Left lung (tissue), 10 donors: Measurements from ENCODE around the gene MRPL14. TPM values are rescaled to one million over a fixed set of nuclear protein-coding genes. Genes with fewer than 3 reads are reported as not detected.

Source experiments
- ATAC-seq: fragments of 200-7000 bp; cut with Tn5 transposase; one replicate; pipeline ENCODE4 v1.9.1; 2020; ENCODE audit warnings: moderate library complexity
- DNase-seq, 4 donors: peaks; one replicate each; pipeline ENCODE4 v3.0.0-alpha.2; 2013 to 2020
- H3K27ac ChIP-seq, 2 donors: fragments of 200-600 bp; sonication (generic) in 1 of 2; one replicate each; pipeline versions ENCODE4 v1.5.0 to v1.8.0; 2020 to 2021
- H3K27me3 ChIP-seq, 2 donors: fragments of 200-600 bp; sonication (generic) in 1 of 2; one replicate each; pipeline versions ENCODE4 v1.5.0 to v1.8.0; 2020 to 2021
- H3K36me3 ChIP-seq, 2 donors: fragments of 200-600 bp; sonication (generic) in 1 of 2; one replicate each; pipeline versions ENCODE4 v1.5.0 to v1.8.0; 2020 to 2021
- H3K4me1 ChIP-seq, 2 donors: fragments of 200-600 bp; one replicate each; pipeline ENCODE4 v1.8.0; 2021
- H3K4me3 ChIP-seq, 2 donors: fragments of 200-600 bp; sonication (generic) in 1 of 2; one replicate each; pipeline versions ENCODE4 v1.5.0 to v1.8.0; 2020 to 2021; ENCODE audit warnings: mild to moderate bottlenecking in 1 of 2
- H3K9me3 ChIP-seq, 2 donors: fragments of 200-600 bp; sonication (generic) in 1 of 2; one replicate each; pipeline versions ENCODE4 v1.5.0 to v1.8.0; 2020 to 2021
- CTCF ChIP-seq, 2 donors: fragments of 200-600 bp; sonication (generic) in 1 of 2; IDR thresholded peaks; one replicate each; pipeline versions ENCODE4 v1.5.0 to v1.8.0; 2021; ENCODE audit warnings: antibody characterized with exemption in 2 of 2
- intact Hi-C, 2 donors: fragments of 100-400 bp; cut with DNase I; formaldehyde crosslinking; loops; one replicate each; pipeline versions ENCODE4 v1.11.2 to v1.14.2; 2022
- polyA plus RNA-seq, 6 donors: library from polyadenylated mRNA; unstranded; fragments of 120-200 nt; gene quantifications; one replicate each; pipeline ENCODE4 v1.2.1, GENCODE V29; 2013; ENCODE audit not compliant: insufficient read length in 6 of 6
- total RNA-seq, 2 donors: library from RNA; stranded (reverse); fragmentation: NEBNext Ultra II Directional; extraction: Animal tissue kit (Norgen Biotek cat#: 25700); gene quantifications; one replicate each; pipeline ENCODE4 v1.2.1, GENCODE V29; 2021
- donor health status: DM: no; HTN: yes; CAD: no.
- donor health status: DM: no; HTN: no; CAD: no.

MRPL14 gene
- total and polyA plus RNA-seq, 8 donors = 29.8 to 100 (median 37.6) TPM

GRCh38 chr6:44072959-44073611, 54.2 kb downstream of the MRPL14 start:
- peak overlapping the region; percentile 5 to 54 for H3K27ac ChIP-seq
- DNase-seq = peak; percentile 85 to 97 (median 93)
- peaks cover 14 to 35% of the 10 kb centered on the region in 2 donors for H3K4me1 ChIP-seq
- TF ChIP-seq CTCF (IDR thresholded peaks at IDR 0.05) = no peak
- intact Hi-C loops = no loop called here
- H3K4me3 ChIP-seq = peak overlapping the region; percentile 31 to 39
- H3K9me3 ChIP-seq = no peaks in the 10 kb centered on the region
- ATAC-seq = peak; percentile 72
- H3K27me3 ChIP-seq = peaks cover 0 to 60% of the 10 kb centered on the region in 2 donors
- H3K36me3 ChIP-seq = no peaks in the 10 kb centered on the region

- Histone ChIP-seq H3K9me3 (no peaks in the 10 kb centered on the region), H3K4me3 (peak overlapping the region in 1 of 2 donors; percentile 39), H3K36me3 (no peaks in the 10 kb centered on the region), H3K27ac (peak overlapping the region; percentile 5 to 54), H3K4me1 (peaks cover 14 to 35% of the 10 kb centered on the region in 2 donors), H3K27me3 (peaks cover 0 to 54% of the 10 kb centered on the region in 2 donors)
- DNase-seq (no peak), ATAC-seq (peak; percentile 2)
- TF ChIP-seq CTCF (IDR thresholded peaks at IDR 0.05) = no peak
- intact Hi-C loops = no loop called here
These were observed 54.7 kb downstream of the MRPL14 start for GRCh38 chr6:44072452-44072958.

- peak overlapping the region in 1 of 2 donors; percentile 54 for H3K27ac ChIP-seq
- no peak for DNase-seq
These were observed 55.4 kb downstream of the MRPL14 start for GRCh38 chr6:44071670-44072451.

GRCh38 chr6:44068607-44069296, 58.5 kb downstream of the MRPL14 start:
- H3K36me3 ChIP-seq = no peaks in the 10 kb centered on the region
- intact Hi-C loops = no loop called here

More at GRCh38 chr6:44071670-44072451, 55.4 kb downstream of the MRPL14 start:
- no peaks in the 10 kb centered on the region for H3K36me3 ChIP-seq
- TF ChIP-seq CTCF (IDR thresholded peaks at IDR 0.05) = no peak
- peaks cover 0 to 48% of the 10 kb centered on the region in 2 donors for H3K27me3 ChIP-seq
- intact Hi-C loops = no loop called here
- H3K4me1 ChIP-seq = peaks cover 14 to 34% of the 10 kb centered on the region in 2 donors
- no peak for ATAC-seq
- no peak overlapping the region for H3K4me3 ChIP-seq
- no peaks in the 10 kb centered on the region for H3K9me3 ChIP-seq

More at GRCh38 chr6:44068607-44069296, 58.5 kb downstream of the MRPL14 start:
- H3K27me3 ChIP-seq = peaks cover 0 to 17% of the 10 kb centered on the region in 2 donors
- TF ChIP-seq CTCF (IDR thresholded peaks at IDR 0.05) = no peak
- H3K27ac ChIP-seq = no peak overlapping the region
- no peak overlapping the region for H3K4me3 ChIP-seq
- DNase-seq = no peak
- H3K9me3 ChIP-seq = no peaks in the 10 kb centered on the region
- H3K4me1 ChIP-seq = peaks cover 19 to 34% of the 10 kb centered on the region in 2 donors
- no peak for ATAC-seq
